Heart left ventricle (tissue), 13 donors: ENCODE results near the gene PRKAR1B.

Experiments used
- CTCF ChIP-seq, 12 donors: fragments of 200-600 bp; sonication (generic) in 4 of 12; IDR thresholded peaks; one replicate each; pipeline versions ENCODE4 v1.5.0 to v1.8.0; 2018 to 2022; ENCODE audit warnings: antibody characterized with exemption in 12 of 12, mild to moderate bottlenecking in 5 of 12
- POLR2A ChIP-seq, 2 donors: fragments of 450-650 bp; IDR thresholded peaks; one replicate each; pipeline ENCODE4 v1.6.1; 2017; ENCODE audit warnings: antibody characterized with exemption in 2 of 2, mild to moderate bottlenecking in 2 of 2, moderate library complexity in 2 of 2
- donor health status: ischemic (EF 13 %, LVEDD 7.1; RV severe dilation, severe dysfunction).
- donor health status: DM: no; HTN: yes; CAD: no.
- donor health status: DM: no; HTN: no; CAD: no.
- donor health status: ischemic (EF 25% LVEDD 6.9; RV normal size, moderate dysfunction).
- donor health status: ischemic (EF 25% LVEDD 5.7; RV mildly dilated, moderate dysfunction).
- donor health status: ischemic (EF 35%, LVEDD 5.7; RV mildly dilated, moderate dysfunction).
- donor health status: nonischemic (EF 11% LVEDD 7.7; RV severe dilation, severe dysfunction).
- donor health status: DM: yes; HTN: yes; CAD: no.
- donor health status: PGD.
- donor health status: ischemic (EF 29% LVEDD 5.4; RV normal size, mild dysfunction).
- donor health status: nonischemic (EF 23%, LVEDD 6.1; RV moderate dilation, normal function).

DNA sequence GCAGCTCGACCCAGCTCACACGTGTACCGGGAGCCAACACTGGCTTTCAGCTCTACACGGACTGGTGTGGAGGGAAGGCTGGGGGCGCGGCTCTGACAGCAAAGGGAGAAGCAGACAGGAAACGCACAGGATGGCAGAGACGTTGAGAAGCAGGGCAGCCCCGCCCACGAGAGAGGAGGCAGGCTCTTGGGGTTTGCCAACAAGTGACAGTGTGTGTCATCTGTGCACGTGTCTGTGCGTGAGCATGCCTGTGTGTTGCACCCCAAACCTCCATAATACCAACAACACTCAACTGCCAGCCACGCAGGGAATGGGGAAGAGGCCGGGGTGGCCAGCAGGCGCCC is 143.0 kb downstream of the PRKAR1B start:
- TF ChIP-seq POLR2A (IDR thresholded peaks at IDR 0.05) (no peak), CTCF (IDR thresholded peaks at IDR 0.05) (no peak)
